Panc1 (cell line): Measurements from ENCODE around the gene PDZD2. TPM values are rescaled to one million over a fixed set of nuclear protein-coding genes. Genes with fewer than 3 reads are reported as not detected.

Experiments
- ATAC-seq: fragments of 200-7000 bp; cut with Tn5 transposase; 2 replicates; pipeline ENCODE4 v1.9.1; 2020; ENCODE audit warnings: mild to moderate bottlenecking, moderate library complexity
- BruUV-seq: library from RNA; stranded (reverse); fragments of 400-500 nt; replicated peaks from 2 replicates; lab custom pipeline; 2021; lab: Mats Ljungman, UMichigan
- CTCF ChIA-PET: fragments of 300-600 bp; sonication (Branson Sonifier 250); formaldehyde crosslinking; loops from one replicate; lab custom pipeline; 2022; ENCODE audit warnings: antibody characterized with exemption; lab: Charles Lee
- POLR2A ChIA-PET: fragments of 300-600 bp; sonication (Branson Sonifier 250); formaldehyde crosslinking; loops from one replicate; lab custom pipeline; 2022; ENCODE audit warnings: antibody characterized with exemption; lab: Charles Lee
- DNase-seq: peaks from one replicate; pipeline ENCODE4 v3.0.0-alpha.2; 2010; ENCODE audit warnings: low read depth, low spot score
- H3K27ac ChIP-seq: 2 replicates; pipeline ENCODE4 v1.5.1; 2011; ENCODE audit warnings: mild to moderate bottlenecking, low read length, inconsistent platforms
- H3K27me3 ChIP-seq: fragments of 200-500 bp; sonication (Bioruptor generic); 2 replicates; pipeline ENCODE4 v1.6.0; 2014; ENCODE audit warnings: low read length, inconsistent platforms; ENCODE audit not compliant: control insufficient read depth, insufficient read depth
- H3K36me3 ChIP-seq: fragments of 200-500 bp; sonication (Bioruptor generic); 2 replicates; pipeline ENCODE4 v1.5.1; 2014; ENCODE audit warnings: inconsistent platforms, mild to moderate bottlenecking, low read length, moderate library complexity; ENCODE audit not compliant: control insufficient read depth, insufficient read depth
- H3K4me1 ChIP-seq: 2 replicates; pipeline ENCODE4 v1.5.1; 2011; ENCODE audit warnings: inconsistent platforms, mild to moderate bottlenecking, low read length, moderate library complexity; ENCODE audit not compliant: control insufficient read depth, insufficient read depth
- H3K4me3 ChIP-seq, 2 experiments: 2 replicates each; pipeline ENCODE4 v1.5.1; 2011 to 2012; ENCODE audit warnings: low read depth in 2 of 2, low read length in 2 of 2, mild to moderate bottlenecking in 2 of 2, inconsistent platforms in 1 of 2, moderate library complexity in 1 of 2
- H3K9me3 ChIP-seq: fragments of 200-500 bp; sonication (Bioruptor generic); 2 replicates; pipeline ENCODE4 v1.5.1; 2014; ENCODE audit warnings: low read depth, mild to moderate bottlenecking, inconsistent platforms, low read length, moderate library complexity; ENCODE audit not compliant: control insufficient read depth, insufficient read depth
- CTCF ChIP-seq: fragments of 450-650 bp; IDR thresholded peaks from 2 replicates; pipeline ENCODE4 v1.5.1; 2017; ENCODE audit warnings: mild to moderate bottlenecking
- POLR2AphosphoS5 ChIP-seq: IDR thresholded peaks from 2 replicates; pipeline ENCODE4 v1.6.1; 2012; ENCODE audit warnings: mild to moderate bottlenecking, low read depth, low read length, moderate library complexity
- REST ChIP-seq, 2 experiments: IDR thresholded peaks; 2 replicates each; pipeline ENCODE4 v1.6.1; 2011 to 2012; ENCODE audit warnings: low read depth in 2 of 2, control low read depth in 1 of 2, low read length in 1 of 2, mild to moderate bottlenecking in 1 of 2, moderate library complexity in 1 of 2; ENCODE audit not compliant: insufficient read depth in 1 of 2
- SIN3A ChIP-seq: IDR thresholded peaks from 2 replicates; pipeline ENCODE4 v1.6.1; 2012; ENCODE audit warnings: low read depth, mild to moderate bottlenecking, low read length, moderate library complexity, borderline replicate concordance; ENCODE audit not compliant: insufficient read depth
- TCF7L2 ChIP-seq: IDR thresholded peaks from 2 replicates; pipeline ENCODE4 v1.6.1; 2011; ENCODE audit warnings: mild to moderate bottlenecking, low read depth, low read length, inconsistent platforms
- in situ Hi-C: cut with HindIII; loops from 2 replicates; pipeline ENCODE4 v1.10.0; 2016; ENCODE audit warnings: low sequenced_read_pairs, low pct_unique_long_range_greater_than_20kb
- intact Hi-C: fragments of 100-400 bp; cut with micrococcal nuclease; formaldehyde crosslinking; loops from one replicate; pipeline ENCODE4 v1.10.0; 2022; ENCODE audit not compliant: unreplicated experiment
- total RNA-seq: library from RNA; stranded (reverse); gene quantifications from one replicate; pipeline ENCODE4 v1.2.1, GENCODE V29; 2021; ENCODE audit not compliant: unreplicated experiment

PDZD2 gene
- total RNA-seq, 1 experiment from 2014 or later, result 0.10 TPM

GRCh38 chr5:32029261-32029660, 390.3 kb downstream of the PDZD2 start:
- BruUV-seq, result no TSS peak
- no peaks in the 10 kb centered on the region for H3K36me3 ChIP-seq
- H3K27ac ChIP-seq, result no peak overlapping the region
- TF ChIP-seq POLR2AphosphoS5, result no peak
- no peak for TF ChIP-seq SIN3A
- TF ChIP-seq REST (IDR thresholded peaks at IDR 0.05; ENCODE audit: insufficient read depth in 1 of 2, low read depth in 2 of 2, low read length in 1 of 2), result no peak
- no peak for TF ChIP-seq CTCF
- TF ChIP-seq TCF7L2, result no peak
- intact Hi-C loops, result no loop called here
- H3K27me3 ChIP-seq, result no peaks in the 10 kb centered on the region; the same call in none of the 2 replicates
- no peaks in the 10 kb centered on the region for H3K4me1 ChIP-seq
- ATAC-seq (no peak), DNase-seq (no peak)
- no peaks in the 10 kb centered on the region for H3K9me3 ChIP-seq
- in situ Hi-C loops, result no loop called here
- ChIA-PET CTCF (no interaction called here), POLR2A (no interaction called here)
- no peak overlapping the region for H3K4me3 ChIP-seq

- ChIA-PET CTCF (no interaction called here), POLR2A (no interaction called here)
- intact Hi-C loops, result no loop called here
Observed at GRCh38 chr5:32029781-32030180, 390.9 kb downstream of the PDZD2 start.

More at GRCh38 chr5:32029781-32030180, 390.9 kb downstream of the PDZD2 start:
- in situ Hi-C loops, result no loop called here
- no peak for TF ChIP-seq TCF7L2
- TF ChIP-seq POLR2AphosphoS5, result no peak
- TF ChIP-seq SIN3A, result no peak
- TF ChIP-seq REST (IDR thresholded peaks at IDR 0.05; ENCODE audit: insufficient read depth in 1 of 2, low read depth in 2 of 2, low read length in 1 of 2), result no peak
- no peak for TF ChIP-seq CTCF
- Histone ChIP-seq H3K27ac (no peak overlapping the region), H3K4me1 (no peaks in the 10 kb centered on the region), H3K27me3 (no peaks in the 10 kb centered on the region; the same call in none of the 2 replicates), H3K4me3 (no peak overlapping the region), H3K9me3 (no peaks in the 10 kb centered on the region), H3K36me3 (no peaks in the 10 kb centered on the region)
- ATAC-seq (no peak), DNase-seq (no peak)
- BruUV-seq, result no TSS peak
